22Rv1 (cell line): ENCODE measurements around the gene BNC2.

Experiments used
- ZFX ChIP-seq: fragments of 450-650 bp; IDR thresholded peaks from 2 replicates; pipeline ENCODE4 v1.6.1; 2017; ENCODE audit warnings: antibody characterized with exemption, borderline replicate concordance
- TF ChIP-seq, protein P1 (sequence below): fragments of 450-650 bp; IDR thresholded peaks from 2 replicates; pipeline ENCODE4 v1.5.1; 2017; ENCODE audit warnings: mild to moderate bottlenecking

GRCh38 chr9:16730162-16730561, 140.3 kb downstream of the BNC2 start:
- TF ChIP-seq, protein P1, sequence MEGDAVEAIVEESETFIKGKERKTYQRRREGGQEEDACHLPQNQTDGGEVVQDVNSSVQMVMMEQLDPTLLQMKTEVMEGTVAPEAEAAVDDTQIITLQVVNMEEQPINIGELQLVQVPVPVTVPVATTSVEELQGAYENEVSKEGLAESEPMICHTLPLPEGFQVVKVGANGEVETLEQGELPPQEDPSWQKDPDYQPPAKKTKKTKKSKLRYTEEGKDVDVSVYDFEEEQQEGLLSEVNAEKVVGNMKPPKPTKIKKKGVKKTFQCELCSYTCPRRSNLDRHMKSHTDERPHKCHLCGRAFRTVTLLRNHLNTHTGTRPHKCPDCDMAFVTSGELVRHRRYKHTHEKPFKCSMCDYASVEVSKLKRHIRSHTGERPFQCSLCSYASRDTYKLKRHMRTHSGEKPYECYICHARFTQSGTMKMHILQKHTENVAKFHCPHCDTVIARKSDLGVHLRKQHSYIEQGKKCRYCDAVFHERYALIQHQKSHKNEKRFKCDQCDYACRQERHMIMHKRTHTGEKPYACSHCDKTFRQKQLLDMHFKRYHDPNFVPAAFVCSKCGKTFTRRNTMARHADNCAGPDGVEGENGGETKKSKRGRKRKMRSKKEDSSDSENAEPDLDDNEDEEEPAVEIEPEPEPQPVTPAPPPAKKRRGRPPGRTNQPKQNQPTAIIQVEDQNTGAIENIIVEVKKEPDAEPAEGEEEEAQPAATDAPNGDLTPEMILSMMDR, result no peak
- no peak for TF ChIP-seq ZFX
